GM23338 (cell line): ENCODE results near the gene CDC40. TPM values are rescaled to one million over a fixed set of nuclear protein-coding genes. Genes with fewer than 3 reads are reported as not detected.

ENCODE experiments used
- ATAC-seq: fragments of 200-7000 bp; cut with Tn5 transposase; 3 replicates; pipeline ENCODE4 v1.9.1; 2020
- DNase-seq: peaks from one replicate; pipeline ENCODE4 v3.0.0-alpha.2; 2015; ENCODE audit warnings: low spot score
- H2AFZ ChIP-seq: fragments of 200-600 bp; sonication (generic); 2 replicates; pipeline ENCODE4 v1.8.0; 2016; ENCODE audit warnings: antibody characterized with exemption, mild to moderate bottlenecking, moderate library complexity
- H3F3A ChIP-seq: fragments of 200-600 bp; sonication (generic); replicated peaks from 2 replicates; pipeline ENCODE4 v1.8.0; 2017; ENCODE audit warnings: antibody characterized with exemption, mixed run types, low read depth
- H3K27ac ChIP-seq: fragments of 200-600 bp; sonication (generic); 2 replicates; pipeline ENCODE4 v1.6.1; 2016; ENCODE audit warnings: low read depth
- H3K27me3 ChIP-seq: fragments of 200-600 bp; sonication (generic); 2 replicates; pipeline ENCODE4 v1.8.0; 2016; ENCODE audit warnings: mild to moderate bottlenecking, mixed run types, moderate library complexity; ENCODE audit not compliant: insufficient read depth
- H3K36me3 ChIP-seq: fragments of 200-600 bp; sonication (generic); 2 replicates; pipeline ENCODE4 v1.8.0; 2016; ENCODE audit warnings: mild to moderate bottlenecking; ENCODE audit not compliant: insufficient read depth
- H3K4me1 ChIP-seq: fragments of 200-600 bp; sonication (generic); 2 replicates; pipeline ENCODE4 v1.8.0; 2016; ENCODE audit warnings: mild to moderate bottlenecking, moderate library complexity; ENCODE audit not compliant: insufficient read depth
- H3K4me2 ChIP-seq: fragments of 200-600 bp; sonication (generic); 2 replicates; pipeline ENCODE4 v1.7.1; 2017; ENCODE audit warnings: mixed run types
- H3K4me3 ChIP-seq: fragments of 200-600 bp; sonication (generic); 2 replicates; pipeline ENCODE4 v1.6.1; 2016; ENCODE audit warnings: mixed run types
- H3K79me2 ChIP-seq: fragments of 200-600 bp; sonication (generic); replicated peaks from 2 replicates; pipeline ENCODE4 v1.8.0; 2017; ENCODE audit warnings: mild to moderate bottlenecking; ENCODE audit not compliant: insufficient read depth
- H3K9me2 ChIP-seq: fragments of 200-600 bp; sonication (generic); 2 replicates; pipeline ENCODE4 v1.8.0; 2017; ENCODE audit not compliant: insufficient read depth
- H4K20me1 ChIP-seq: fragments of 200-600 bp; sonication (generic); replicated peaks from 2 replicates; pipeline ENCODE4 v1.8.0; 2017; ENCODE audit warnings: mild to moderate bottlenecking; ENCODE audit not compliant: insufficient read depth
- H3K27ac Mint-ChIP-seq: 2 replicates; pipeline ENCODE4 v1.8.0; 2020; ENCODE audit warnings: inconsistent platforms, mild to moderate bottlenecking, moderate library complexity, mixed read lengths
- H3K27me3 Mint-ChIP-seq: 3 replicates; pipeline ENCODE4 v1.8.0; 2022; ENCODE audit warnings: low read depth, mild to moderate bottlenecking, moderate library complexity, mixed read lengths, inconsistent platforms; ENCODE audit not compliant: insufficient read depth, poor library complexity
- H3K36me3 Mint-ChIP-seq: 3 replicates; pipeline ENCODE4 v1.8.0; 2021; ENCODE audit warnings: low read depth, mild to moderate bottlenecking, inconsistent platforms, moderate library complexity, mixed read lengths
- H3K4me1 Mint-ChIP-seq: 3 replicates; pipeline ENCODE4 v1.8.0; 2020; ENCODE audit warnings: mild to moderate bottlenecking, inconsistent platforms, mixed read lengths
- H3K4me3 Mint-ChIP-seq: 3 replicates; pipeline ENCODE4 v1.8.0; 2021; ENCODE audit warnings: moderate library complexity, mild to moderate bottlenecking, inconsistent platforms, mixed read lengths
- H3K9me3 Mint-ChIP-seq: 3 replicates; pipeline ENCODE4 v1.8.0; 2020; ENCODE audit warnings: moderate library complexity, mild to moderate bottlenecking, inconsistent platforms, mixed read lengths
- CREB1 ChIP-seq: fragments of 250-450 bp; sonication (Bioruptor Pico); IDR thresholded peaks from 2 replicates; pipeline ENCODE4 v1.5.0; 2020; ENCODE audit warnings: low read depth, mild to moderate bottlenecking, moderate library complexity
- CTCF ChIP-seq, 2 experiments: fragments of 200-600 bp in 1 of 2; sonication (generic) in 1 of 2; conservative IDR thresholded peaks; 2 replicates each; pipeline versions ENCODE4 v1.5.1 to v1.6.1; 2016 to 2017; ENCODE audit warnings: antibody characterized with exemption in 2 of 2, low read depth in 2 of 2, mild to moderate bottlenecking in 2 of 2, moderate library complexity in 1 of 2
- EZH2 ChIP-seq: fragments of 200-600 bp; sonication (generic); IDR thresholded peaks from one replicate; pipeline ENCODE4 v1.8.0; 2017; ENCODE audit warnings: antibody characterized with exemption, mild to moderate bottlenecking, low read depth; ENCODE audit not compliant: unreplicated experiment
- EZH2phosphoT487 ChIP-seq: fragments of 200-600 bp; sonication (generic); IDR thresholded peaks from one replicate; pipeline ENCODE4 v1.8.1; 2018; ENCODE audit warnings: antibody characterized with exemption; ENCODE audit not compliant: unreplicated experiment
- JUNB ChIP-seq: IDR thresholded peaks from one replicate; pipeline ENCODE4 v1.6.1; 2016; ENCODE audit warnings: antibody characterized with exemption; ENCODE audit not compliant: unreplicated experiment
- NANOG ChIP-seq: IDR thresholded peaks from 2 replicates; pipeline ENCODE4 v1.6.1; 2016; ENCODE audit warnings: antibody characterized with exemption, borderline replicate concordance
- POLR2AphosphoS5 ChIP-seq: IDR thresholded peaks from 2 replicates; pipeline ENCODE4 v1.6.1; 2016; ENCODE audit warnings: antibody characterized with exemption, low read depth
- REST ChIP-seq: IDR thresholded peaks from one replicate; pipeline ENCODE4 v1.6.1; 2018; ENCODE audit warnings: antibody characterized with exemption; ENCODE audit not compliant: unreplicated experiment
- STAT1 ChIP-seq: IDR thresholded peaks from one replicate; pipeline ENCODE4 v1.6.1; 2016; ENCODE audit warnings: antibody characterized with exemption; ENCODE audit not compliant: unreplicated experiment
- ZNF114 ChIP-seq: fragments of 250-450 bp; sonication (Bioruptor Pico); IDR thresholded peaks from 2 replicates; pipeline ENCODE4 v1.5.0; 2020; ENCODE audit warnings: mild to moderate bottlenecking, moderate library complexity
- ZNF331 ChIP-seq: fragments of 250-450 bp; sonication (Bioruptor Pico); IDR thresholded peaks from 2 replicates; pipeline ENCODE4 v1.5.0; 2020; ENCODE audit warnings: low read depth, mild to moderate bottlenecking, moderate library complexity
- ZNF462 ChIP-seq: fragments of 250-450 bp; sonication (Bioruptor Pico); IDR thresholded peaks from 2 replicates; pipeline ENCODE4 v1.5.0; 2020; ENCODE audit warnings: mild to moderate bottlenecking, moderate library complexity
- polyA plus RNA-seq: library from polyadenylated mRNA; unstranded; fragments of >200 nt; fragmentation: Nextera tagmentation; extraction: Ambion mirVana; gene quantifications from 2 replicates; pipeline ENCODE4 v1.2.1, GENCODE V29; 2016
- total RNA-seq: library from RNA; depleted of rRNA; stranded (reverse); fragments of >200 nt; shearing (Covaris generic); gene quantifications from 2 replicates; pipeline ENCODE4 v1.2.3, GENCODE V29; 2014
- TF ChIP-seq, protein P1 (sequence below): IDR thresholded peaks from 2 replicates; pipeline ENCODE4 v1.6.1; 2016; ENCODE audit warnings: antibody characterized with exemption

Gene CDC40
- total and polyA plus RNA-seq, 2 experiments from 2014 or later: 28.9 to 58.4 TPM

- no peaks in the 10 kb centered on the region for H3F3A ChIP-seq
- H4K20me1 ChIP-seq: no peaks in the 10 kb centered on the region
- H3K79me2 ChIP-seq: no peaks in the 10 kb centered on the region
- peaks cover 3% of the 10 kb centered on the region; the same call in 1 of the 2 replicates for H3K36me3 ChIP-seq
- no peak overlapping the region for H3K4me3 Mint-ChIP-seq
- H3K4me2 ChIP-seq: no peak overlapping the region
- no peak overlapping the region for H2AFZ ChIP-seq
- H3K27me3 ChIP-seq: no peaks in the 10 kb centered on the region
- no peaks in the 10 kb centered on the region for H3K27me3 Mint-ChIP-seq
- TF ChIP-seq REST (no peak), EZH2 (no peak), ZNF331 (no peak), ZNF462 (no peak), CREB1 (no peak), CTCF (conservative IDR thresholded peaks at IDR 0.05; ENCODE audit: low read depth in 2 of 2) (no peak), STAT1 (no peak), ZNF114 (CRISPR knock-in tag) (no peak), JUNB (no peak), EZH2phosphoT487 (no peak), POLR2AphosphoS5 (no peak), NANOG (no peak)
- TF ChIP-seq, protein P1, sequence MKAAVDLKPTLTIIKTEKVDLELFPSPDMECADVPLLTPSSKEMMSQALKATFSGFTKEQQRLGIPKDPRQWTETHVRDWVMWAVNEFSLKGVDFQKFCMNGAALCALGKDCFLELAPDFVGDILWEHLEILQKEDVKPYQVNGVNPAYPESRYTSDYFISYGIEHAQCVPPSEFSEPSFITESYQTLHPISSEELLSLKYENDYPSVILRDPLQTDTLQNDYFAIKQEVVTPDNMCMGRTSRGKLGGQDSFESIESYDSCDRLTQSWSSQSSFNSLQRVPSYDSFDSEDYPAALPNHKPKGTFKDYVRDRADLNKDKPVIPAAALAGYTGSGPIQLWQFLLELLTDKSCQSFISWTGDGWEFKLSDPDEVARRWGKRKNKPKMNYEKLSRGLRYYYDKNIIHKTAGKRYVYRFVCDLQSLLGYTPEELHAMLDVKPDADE: no peak
- H3K4me1 ChIP-seq: no peaks in the 10 kb centered on the region
- no peak overlapping the region for H3K27ac Mint-ChIP-seq
- ATAC-seq (no peak), DNase-seq (no peak)
- no peaks in the 10 kb centered on the region; the same call in 2 of the 3 replicates for H3K9me3 Mint-ChIP-seq
- no peaks in the 10 kb centered on the region for H3K4me1 Mint-ChIP-seq
- H3K9me2 ChIP-seq: 0 out of 2 replicates have a peak, but pooled peaks cover 6% of the 10 kb centered on the region
- no peak overlapping the region for H3K4me3 ChIP-seq
- no peak overlapping the region for H3K27ac ChIP-seq
- H3K36me3 Mint-ChIP-seq: peaks cover 4% of the 10 kb centered on the region; the same call in 1 of the 3 replicates
Observed at GRCh38 chr6:110232450-110232849, 52.2 kb downstream of the CDC40 start.
